ENCODE data around the gene YIPF5.

Gene YIPF5

DNA sequence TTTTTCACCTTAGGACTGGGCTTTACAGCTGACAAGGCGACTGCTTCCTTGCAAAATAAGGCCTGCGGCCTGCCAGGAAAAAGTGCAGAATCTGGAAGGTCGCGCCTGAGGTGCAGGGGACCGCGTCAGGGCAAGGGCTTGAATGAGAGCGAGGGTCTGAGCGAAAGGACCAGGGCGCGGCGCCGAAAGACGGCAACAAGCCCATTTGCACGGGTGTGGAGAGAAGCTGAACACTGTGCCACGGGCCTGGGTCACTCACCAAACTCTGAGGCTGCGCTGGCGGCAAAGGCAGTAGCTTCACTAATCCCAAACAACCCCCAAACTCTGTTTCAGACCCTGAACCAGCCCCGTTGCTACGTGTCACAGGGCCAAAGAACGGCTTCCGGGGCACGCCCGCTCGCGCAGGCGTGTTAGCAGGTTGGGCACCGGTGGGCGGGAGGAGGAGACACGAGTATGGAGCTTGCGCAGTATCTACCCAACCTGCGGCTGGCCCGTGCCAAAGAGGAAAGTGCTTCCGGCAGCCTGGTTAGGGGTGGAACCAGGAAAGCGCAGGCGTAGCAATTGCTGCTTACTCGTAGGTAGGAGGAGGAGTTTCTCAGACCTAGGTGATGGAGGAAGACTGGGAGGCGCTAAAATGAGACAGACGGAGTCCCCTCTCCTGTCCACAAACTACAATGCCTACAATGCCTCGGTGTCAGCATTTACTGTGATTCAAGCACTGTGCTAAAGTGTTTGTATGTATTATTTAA, at the start of gene YIPF5, which contains the start of gene KCTD16:
Gene YIPF5, minus strand, starts transcription at position 384 of the 749 bp plus-strand sequence. CDS start 704 bp downstream, outside the sequence.
Gene KCTD16, plus strand, starts transcription at position 598 of the 749 bp plus-strand sequence.
- peak; percentile 97 for DNase-seq (ENCODE audit: low read depth)

DNA sequence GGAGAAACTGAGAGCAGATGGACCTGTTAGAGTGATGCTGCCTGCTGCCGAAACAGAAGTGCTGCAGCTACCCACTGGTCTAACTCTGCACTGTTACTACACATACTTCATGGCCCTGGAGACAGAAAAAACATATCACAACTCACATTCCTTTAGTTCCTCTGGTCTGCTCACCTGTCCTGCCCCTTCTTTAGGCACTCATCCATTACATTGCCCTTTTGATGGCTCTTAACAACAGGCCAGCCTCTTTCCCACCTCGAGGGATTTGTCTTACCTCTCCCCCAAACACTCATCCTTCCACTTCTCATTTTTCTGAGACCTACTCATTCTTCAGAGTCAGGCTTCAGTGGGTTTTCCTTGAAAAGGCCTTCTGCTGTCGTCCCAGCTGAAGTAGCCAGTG, 49.4 kb upstream of the YIPF5 start:
- no peak for DNase-seq (ENCODE audit: low read depth)

DNA sequence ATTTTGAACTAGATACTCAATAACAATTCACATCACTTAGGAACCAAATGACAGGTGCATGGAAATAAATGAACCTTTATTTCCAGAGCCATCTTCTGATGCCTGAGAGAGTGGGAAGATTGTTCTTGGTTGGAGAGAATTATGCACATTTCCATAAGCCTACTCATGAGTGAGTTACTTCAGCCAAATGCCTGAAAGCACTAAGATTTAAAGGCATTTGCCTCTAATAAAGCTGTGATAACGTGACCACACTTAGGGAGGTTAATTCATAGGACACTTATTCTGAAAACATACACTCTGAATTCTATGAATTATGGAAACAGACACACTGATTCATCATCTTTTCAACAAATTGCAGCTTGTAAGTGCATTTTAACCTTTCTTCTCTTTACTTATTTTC, 40.2 kb upstream of the YIPF5 start:
- no peak for DNase-seq (ENCODE audit: low read depth)

DNA sequence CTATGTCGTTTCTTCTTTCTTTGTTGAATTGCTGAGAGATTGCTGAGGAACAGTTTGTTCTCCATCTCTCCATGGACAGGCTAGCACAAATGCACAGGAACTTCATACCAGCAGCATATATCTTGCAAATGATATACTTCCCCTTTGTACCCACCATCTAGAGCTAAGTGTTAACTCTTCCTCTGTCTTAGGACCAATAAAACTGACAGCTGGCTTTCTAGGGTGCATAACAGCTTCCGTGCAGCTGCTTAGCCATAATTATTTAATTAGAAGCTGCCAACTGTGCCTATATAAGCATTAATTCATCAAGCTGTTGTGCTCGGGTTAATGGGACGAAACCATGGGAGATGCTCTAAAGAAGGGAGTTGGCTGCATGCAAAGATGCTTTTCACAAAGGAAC, 38.9 kb upstream of the YIPF5 start:
- no peak for DNase-seq (ENCODE audit: low read depth)

DNA sequence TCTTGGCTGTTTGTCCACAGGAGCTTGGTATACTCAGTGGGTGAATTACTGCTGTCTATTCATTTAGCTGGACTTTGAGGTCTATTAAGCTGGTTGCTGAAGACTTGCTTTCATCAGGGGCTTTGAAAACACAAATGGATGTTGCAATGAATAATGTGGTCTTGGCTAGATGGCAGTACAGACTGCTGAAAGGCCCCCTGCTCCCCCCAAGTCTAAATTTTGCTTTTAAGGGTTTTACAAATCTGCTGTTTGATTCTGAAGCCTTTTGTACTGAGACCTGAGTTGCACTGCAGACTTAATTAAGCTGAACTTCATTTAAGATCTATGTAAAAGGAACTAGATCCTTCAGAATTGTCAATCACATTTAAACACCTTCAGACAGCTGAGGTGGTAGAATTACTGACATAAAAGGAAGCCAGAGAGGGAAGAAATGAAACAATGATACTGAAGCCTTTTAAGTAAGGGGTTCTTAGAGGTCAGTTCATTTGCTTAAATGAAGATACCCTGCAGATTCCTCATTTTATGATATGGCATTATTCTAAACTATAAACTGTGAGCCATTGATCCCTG, 37.5 kb upstream of the YIPF5 start:
- DNase-seq (ENCODE audit: low read depth) = no peak

DNA sequence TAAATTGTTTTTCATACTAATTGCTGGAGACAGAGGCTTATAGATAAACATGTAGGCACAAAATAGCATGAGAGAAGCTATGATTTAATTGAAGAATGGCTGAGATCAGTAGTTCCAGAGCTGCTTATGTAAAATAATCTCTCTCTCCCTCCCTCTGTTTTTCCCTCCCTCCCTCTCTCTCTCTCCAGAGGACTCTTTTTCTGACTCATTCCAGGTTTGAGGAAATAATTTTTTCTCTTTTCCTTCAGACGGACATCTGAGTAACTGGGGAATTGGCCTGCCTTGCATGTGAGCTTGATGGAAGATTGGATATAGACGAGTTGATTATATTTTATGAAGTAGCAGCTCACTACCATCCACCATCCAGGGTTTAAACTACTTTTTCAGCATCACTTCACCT, 35.7 kb upstream of the YIPF5 start:
- DNase-seq (ENCODE audit: low read depth) = no peak

DNA sequence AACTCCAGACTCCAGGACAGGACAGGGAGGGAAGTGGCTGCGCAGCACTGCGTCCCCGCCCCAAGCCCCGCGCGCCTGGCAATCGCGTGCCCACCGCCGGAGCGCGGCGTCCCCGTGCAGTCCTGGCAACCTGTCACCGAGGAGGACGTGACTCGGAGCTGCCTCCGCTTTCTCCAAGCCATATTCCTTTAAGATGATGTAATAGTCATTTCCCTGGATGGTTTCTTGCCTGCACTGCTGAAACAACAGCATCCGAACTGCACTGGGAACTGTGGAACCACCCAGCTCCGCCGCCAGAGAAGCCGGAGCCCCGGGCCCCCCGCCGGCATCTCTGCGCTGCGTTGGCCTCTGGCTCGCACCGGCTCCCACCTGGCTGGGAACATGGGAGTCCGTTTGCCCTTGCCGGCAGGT, 34.7 kb upstream of the YIPF5 start:
- DNase-seq (ENCODE audit: low read depth) = no peak

DNA sequence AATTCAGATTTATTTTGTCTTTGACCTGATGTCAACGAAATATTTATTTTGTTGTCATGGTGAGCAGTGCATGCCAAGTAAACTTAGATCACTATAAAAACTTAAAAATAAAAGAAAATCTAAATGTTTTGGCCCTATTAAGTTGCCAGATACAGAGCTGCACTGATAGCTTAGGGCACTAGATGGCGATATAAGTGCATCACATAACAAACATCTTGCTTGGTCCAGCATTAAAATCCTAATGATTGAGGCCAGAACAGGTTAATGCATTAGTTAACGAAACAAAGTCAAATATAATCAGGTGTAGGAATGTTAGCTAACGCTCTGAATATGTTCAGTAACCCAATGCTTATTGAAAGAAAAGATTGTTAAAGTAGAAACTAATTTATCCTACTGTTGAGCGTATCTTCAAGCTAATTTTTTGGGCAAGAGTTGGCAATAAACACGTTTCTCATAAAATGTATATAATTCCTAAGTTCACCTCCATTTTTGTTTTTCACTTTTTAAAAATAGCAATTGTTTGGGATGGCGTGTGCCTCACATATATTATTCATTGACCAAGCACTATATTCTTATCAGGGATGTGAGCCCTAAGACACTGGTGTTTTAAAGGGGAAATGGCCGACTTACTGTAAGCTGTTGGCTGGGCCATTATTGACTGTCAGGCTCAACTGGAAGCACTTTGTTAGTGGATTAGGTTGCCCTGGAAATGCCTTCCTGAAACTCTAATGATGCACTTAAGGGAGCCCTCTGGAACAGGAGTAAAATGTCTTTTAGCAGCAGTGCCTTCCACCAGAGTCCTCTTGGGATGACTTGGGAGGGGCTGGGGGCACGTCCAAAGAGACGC, 33.5 kb upstream of the YIPF5 start:
- DNase-seq (ENCODE audit: low read depth) = peak; percentile 32

DNA sequence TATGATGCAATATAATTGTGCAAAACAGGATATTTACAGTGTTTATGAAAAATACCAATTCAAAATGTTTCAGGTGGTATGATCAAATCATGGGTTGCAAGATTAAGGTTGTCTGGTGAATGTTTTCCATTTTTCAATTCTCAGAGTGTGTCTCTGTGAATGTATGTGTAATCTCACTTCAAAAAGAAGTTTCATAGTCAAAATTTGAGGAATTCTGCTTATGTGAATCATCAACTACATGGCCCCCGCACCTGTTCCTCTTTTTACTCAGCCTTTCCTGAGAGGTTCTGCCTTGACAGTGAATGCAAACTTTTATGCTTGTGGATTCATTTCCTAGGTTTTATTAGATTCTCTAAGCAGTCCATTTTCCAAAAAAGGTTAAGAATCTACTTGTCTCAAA, 32.3 kb upstream of the YIPF5 start:
- no peak for DNase-seq (ENCODE audit: low read depth)

DNA sequence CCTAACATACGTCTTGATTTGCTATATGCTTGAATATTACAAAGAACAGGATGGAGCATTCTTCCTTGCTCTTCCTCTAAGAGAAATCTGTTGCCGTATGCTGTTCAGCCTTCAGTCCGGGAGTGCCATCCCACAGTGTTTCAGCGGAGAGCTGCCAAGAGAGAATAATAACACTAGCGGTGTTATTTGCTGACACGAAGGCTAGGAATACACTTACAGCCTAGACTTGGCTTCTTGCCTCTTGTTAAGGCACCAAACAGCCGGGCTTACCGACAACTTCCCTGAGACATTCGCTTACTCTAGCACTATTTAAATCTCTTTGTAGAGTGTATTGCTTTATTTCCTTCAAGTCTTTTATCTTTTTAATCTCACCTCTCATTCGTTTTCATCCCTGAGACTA, 31.6 kb upstream of the YIPF5 start:
- DNase-seq (ENCODE audit: low read depth) = no peak

DNA sequence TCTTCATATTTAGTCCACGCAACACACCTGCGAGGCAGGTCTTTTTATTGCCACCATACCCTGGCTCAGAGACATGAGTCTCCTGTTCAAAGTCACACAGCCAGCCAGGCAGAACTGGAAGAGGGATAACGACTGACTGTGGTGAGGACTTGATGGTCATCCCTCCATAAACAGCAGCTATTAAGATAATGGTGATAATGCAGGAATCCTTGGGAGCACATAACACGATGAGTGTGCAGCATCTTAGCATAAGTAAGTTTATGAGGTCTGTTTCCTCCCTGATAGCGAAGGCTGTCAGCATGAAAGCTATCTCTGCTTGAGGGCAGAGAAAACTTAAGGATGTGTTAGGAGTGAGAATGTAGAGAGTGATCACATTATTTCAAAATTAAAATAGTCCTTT, 31.1 kb upstream of the YIPF5 start:
- DNase-seq (ENCODE audit: low read depth) = no peak

DNA sequence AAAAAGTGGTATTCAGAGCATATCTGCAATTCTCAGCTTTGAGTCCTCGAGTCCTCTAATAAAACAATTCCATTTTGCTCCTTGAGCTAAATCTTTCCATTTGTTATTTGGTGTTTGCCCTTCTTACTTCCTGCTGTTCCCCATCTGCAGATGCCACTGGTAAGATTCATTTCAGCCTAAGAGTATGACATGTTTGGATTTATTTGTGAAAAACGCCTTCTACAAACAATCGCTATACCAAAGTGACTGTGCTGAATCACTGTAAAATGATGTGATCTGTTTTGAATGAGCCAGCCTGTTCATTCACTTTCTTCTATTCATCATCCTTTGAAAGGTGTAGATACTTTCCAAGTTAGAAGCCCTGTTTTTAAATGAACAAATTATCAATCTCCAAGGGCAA, 27.9 kb upstream of the YIPF5 start:
- DNase-seq (ENCODE audit: low read depth) = no peak

DNA sequence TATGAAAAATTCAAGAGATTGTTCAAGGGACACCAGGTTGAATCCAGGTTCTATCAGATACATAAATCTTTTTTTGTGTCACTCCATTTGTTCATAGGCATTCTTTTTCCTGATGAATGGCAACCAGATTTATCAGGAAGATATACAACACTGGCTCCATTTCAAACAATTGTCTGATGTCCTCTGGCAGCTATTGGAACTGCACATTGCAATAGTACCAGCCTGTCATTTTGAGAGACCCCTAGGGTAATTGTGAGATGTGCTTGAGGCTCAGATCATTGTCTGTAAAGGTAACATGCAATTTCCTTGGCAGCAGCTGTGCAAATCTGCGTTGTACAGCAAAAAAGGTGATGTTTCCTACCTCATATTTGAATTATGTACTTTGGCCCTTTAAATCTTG, 26.2 kb upstream of the YIPF5 start:
- DNase-seq (ENCODE audit: low read depth) = no peak

DNA sequence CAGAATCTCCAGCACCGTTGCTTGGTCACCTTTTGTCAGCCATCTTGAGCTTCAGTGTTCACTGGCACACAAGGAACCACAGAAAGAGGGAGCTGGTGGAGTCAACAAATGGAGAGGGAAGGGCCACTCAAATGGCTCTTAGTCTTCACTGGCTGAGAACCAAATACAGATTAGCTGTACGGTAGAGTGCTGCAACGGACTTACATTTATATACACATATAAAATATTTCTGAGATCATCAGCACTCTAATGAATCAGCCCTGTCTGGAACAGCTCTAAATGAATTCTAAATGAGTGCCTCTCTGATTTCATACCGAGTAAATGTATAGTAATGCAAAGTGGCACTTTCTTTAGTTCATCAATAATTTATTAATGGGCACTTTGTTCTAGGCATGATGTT, 25.0 kb upstream of the YIPF5 start:
- DNase-seq (ENCODE audit: low read depth) = no peak

DNA sequence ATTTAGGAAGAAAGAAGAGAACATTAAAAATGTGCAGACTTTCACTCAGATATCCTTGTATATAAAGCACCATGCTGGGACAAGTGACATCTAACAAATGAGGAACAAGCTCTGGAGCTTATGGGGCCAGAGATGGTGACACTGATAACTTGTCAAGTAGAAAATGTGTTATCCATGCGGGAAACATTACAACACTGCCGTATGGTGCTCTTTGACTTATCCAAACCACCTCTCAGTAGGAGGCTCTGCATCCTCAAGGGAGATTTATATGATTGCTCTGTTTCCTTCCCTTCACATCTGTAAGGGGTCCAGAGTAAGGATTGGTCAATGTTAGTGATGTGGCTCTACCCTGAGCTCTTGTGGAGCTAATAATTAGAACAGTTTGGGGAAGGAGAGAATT, 23.7 kb upstream of the YIPF5 start:
- no peak for DNase-seq (ENCODE audit: low read depth)

DNA sequence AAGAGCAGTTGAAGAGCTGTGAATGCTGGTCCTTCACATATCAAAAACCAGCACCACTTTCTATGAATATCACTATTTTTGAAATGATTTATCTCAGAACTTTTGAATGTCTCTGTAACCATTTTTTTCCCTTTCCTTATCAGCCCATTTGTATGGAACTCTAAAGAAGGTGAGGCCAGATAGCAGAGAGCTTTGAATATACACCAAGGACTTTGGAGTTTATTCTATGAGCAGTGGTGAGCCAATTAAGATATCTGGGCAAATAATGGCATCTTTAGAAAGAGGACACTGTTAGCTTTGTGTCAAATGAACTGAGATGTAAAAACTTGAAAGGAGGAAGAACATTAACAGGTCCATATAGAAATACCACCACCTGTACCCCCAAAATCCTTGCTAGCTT, 22.2 kb upstream of the YIPF5 start:
- no peak for DNase-seq (ENCODE audit: low read depth)

DNA sequence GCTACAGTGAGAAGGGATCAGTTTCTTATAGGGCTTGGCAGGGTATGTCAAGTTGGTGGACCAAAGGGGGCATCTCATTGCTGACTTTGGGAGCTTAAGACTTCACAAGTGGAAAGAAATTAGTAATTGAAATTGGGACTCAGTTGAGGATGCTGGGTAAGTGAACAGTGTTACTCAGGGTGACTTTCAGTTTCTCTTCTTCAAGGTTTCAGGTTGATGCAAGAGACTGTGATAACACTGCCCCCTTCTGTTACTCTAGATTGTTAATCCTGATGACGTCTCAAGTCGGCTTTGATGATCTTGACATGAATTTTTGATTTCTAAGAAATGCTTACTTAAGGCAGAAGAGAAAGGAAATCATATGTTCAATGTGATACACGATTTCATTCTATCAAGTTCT, 21.5 kb upstream of the YIPF5 start:
- peak; percentile 49 for DNase-seq (ENCODE audit: low read depth)

DNA sequence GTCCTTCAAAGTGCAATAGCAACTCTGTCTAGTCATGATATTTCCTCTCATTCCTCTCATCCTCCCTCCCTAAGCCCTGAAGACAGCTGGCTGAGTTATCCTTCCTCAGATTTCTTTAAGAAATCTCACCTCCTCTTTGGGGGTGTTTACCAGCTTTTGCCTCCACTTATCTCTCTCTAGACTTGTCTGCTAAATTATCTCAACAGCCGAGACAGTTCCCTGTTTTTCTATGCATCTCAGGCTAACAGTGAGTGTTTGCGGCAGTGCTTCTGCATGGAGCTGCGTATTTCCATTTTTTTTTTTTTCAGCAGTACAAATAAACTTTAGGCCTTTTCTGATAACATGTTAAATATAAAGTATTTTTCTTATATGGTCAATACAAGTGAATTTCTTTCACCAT, 21.1 kb upstream of the YIPF5 start:
- DNase-seq (ENCODE audit: low read depth) = no peak

DNA sequence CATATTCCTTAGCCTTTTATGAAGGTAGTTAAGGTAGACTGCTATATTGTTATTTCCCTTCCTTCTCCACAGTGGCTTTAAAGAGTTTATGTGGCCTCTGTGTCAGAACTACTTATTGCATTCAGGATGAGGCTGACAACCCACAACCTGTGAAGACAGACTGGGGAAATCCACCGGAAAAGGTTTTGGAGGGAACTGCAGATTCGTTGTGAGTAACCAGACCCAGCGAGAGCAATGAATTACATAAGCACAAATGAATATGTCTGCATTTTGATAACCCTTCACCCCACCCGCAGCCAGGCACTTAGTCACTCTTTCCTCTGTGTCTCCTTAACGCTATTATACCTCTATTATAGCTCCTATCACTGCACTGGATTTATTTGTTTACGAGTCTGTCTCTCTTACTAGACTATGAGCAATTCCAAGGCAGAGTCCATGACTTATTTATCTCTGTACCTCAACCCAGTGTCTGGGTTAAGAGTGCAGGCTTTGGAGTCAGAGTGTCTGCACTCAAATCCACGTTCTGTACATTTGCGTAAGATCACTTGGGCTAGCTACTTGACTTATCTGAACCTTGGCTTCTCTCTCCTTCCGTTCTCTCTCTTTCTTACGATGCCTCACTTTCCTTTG, 19.5 kb upstream of the YIPF5 start:
- peak; percentile 80 for DNase-seq (ENCODE audit: low read depth)

DNA sequence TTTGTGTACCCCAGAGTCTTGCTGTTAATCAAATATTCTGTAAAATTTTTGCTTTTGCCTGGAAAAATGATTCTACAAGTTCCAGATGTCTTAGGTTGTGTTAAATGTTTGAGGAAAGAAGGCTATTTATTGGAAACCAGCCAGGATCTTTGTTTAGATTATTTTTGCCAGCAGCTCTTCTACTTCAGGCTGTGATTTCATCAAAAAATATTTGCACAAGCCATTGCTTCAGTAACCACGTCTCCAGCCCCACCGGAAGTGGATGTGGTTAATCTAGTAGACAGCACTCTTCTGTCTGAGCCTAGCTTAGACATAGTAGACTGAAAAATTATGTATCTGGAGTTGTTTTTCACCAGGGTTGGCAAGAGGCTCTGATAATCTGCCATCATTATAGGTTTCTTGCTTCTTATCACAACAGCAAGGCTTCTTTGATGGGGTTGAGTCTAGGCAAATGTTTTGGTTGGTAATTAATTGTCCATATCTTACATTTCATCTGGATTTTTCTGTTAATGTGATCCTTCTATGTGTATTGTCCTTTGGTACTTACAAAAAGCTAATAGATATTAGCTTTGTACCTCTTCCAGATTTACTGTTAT, 17.3 kb upstream of the YIPF5 start:
- DNase-seq (ENCODE audit: low read depth) = peak; percentile 74

DNA sequence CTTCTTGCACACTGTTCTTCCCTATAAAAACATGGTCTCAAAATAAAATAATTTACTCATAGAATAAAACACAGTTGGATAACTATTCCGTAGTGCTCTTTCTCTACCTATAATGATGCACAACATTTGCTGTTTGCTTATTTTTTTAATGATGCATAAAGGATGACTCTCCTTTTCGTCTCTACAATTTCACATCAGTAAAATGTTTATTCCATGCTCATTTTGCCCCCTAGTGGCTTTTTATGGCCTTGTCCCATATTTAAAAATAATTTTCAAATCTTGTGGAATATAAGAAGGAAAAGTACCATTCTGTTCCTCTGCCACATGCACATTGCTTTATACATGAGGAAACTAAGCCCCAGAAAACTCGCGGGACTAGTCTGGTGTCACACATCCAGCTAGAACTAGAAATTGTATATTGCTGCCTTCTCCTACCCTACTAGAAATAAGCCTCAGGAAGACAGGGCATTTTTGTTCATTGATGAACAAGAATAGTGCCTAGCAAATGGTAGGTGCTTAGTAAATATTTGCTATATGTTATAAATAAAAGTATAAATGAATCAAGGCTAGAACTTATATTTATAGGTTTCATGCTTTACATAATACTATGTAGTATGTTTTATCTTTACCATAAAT, 12.9 kb upstream of the YIPF5 start:
- DNase-seq (ENCODE audit: low read depth) = no peak

DNA sequence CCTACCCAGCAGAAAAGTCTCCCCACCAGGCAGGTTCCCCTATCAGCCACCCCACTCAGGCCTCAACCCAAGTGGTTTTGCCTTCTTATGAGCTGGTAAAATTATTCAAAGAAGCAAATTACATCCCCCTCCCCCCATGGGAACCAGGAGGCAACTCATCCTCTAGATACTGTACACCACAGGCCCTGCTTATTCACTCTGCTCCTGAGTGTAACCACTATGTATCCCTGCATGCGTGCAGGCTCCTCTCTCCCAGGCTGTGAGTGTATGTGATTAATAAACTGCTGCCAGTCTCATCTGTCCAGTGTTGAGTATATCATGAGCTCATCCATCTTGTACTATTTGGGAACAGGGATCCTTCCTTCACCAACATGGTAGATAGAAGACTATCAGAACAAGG, 8.8 kb upstream of the YIPF5 start:
- DNase-seq (ENCODE audit: low read depth) = no peak
